ENCODE data around the gene KPRP.

Gene KPRP

GRCh38 chr1:152776361-152776760, 18.5 kb downstream of the KPRP start:
- no peak for DNase-seq

- DNase-seq, result no peak
Observed at GRCh38 chr1:152777510-152778137, 19.8 kb downstream of the KPRP start.

- no peak for DNase-seq
Observed at GRCh38 chr1:152783095-152783494, 25.3 kb downstream of the KPRP start.

- DNase-seq, result no peak
Observed at GRCh38 chr1:152786077-152786476, 28.3 kb downstream of the KPRP start, which contains the start of gene LCE1E. TSS of gene LCE1E (plus strand) at chr1:152786257. CDS start at chr1:152787300, 1,043 bp downstream.

- no peak for DNase-seq
Observed at GRCh38 chr1:152795686-152796085, 37.9 kb downstream of the KPRP start.

- DNase-seq, result no peak
Observed at GRCh38 chr1:152796421-152796820, 38.6 kb downstream of the KPRP start, which contains the start of gene LCE1D. TSS of gene LCE1D (plus strand) at chr1:152796721. CDS start at chr1:152797795, 1,074 bp downstream.

- no peak for DNase-seq
Observed at GRCh38 chr1:152801333-152801732, 43.5 kb downstream of the KPRP start.

GRCh38 chr1:152806576-152806975, 48.8 kb downstream of the KPRP start, which contains the start of gene LCE1C:
TSS of gene LCE1C (minus strand) at chr1:152806651. CDS start at chr1:152805478, 1,173 bp downstream.
- no peak for DNase-seq

- DNase-seq, result no peak
Observed at GRCh38 chr1:152811050-152811449, 53.2 kb downstream of the KPRP start.

All from activated T-cell treated with anti-CD3 and anti-CD28 coated beads for 4 hours (primary cell).